Hematopoietic multipotent progenitor cell treated with erythropoietin and hydrocortisone succinate and interleukin-3 and kit ligand, for 17 days (in vitro differentiated cells): ENCODE measurements around the gene UBE4B.
"Not testable (repeated sequence)": the region's sequence is repeated elsewhere in the genome, so short reads cannot be mapped to it uniquely, and the experiment has no call there.

Experiments used
- DNase-seq: peaks from one replicate; pipeline ENCODE4 v3.0.0-alpha.2; 2015; ENCODE audit warnings: low spot score

Gene UBE4B

DNA sequence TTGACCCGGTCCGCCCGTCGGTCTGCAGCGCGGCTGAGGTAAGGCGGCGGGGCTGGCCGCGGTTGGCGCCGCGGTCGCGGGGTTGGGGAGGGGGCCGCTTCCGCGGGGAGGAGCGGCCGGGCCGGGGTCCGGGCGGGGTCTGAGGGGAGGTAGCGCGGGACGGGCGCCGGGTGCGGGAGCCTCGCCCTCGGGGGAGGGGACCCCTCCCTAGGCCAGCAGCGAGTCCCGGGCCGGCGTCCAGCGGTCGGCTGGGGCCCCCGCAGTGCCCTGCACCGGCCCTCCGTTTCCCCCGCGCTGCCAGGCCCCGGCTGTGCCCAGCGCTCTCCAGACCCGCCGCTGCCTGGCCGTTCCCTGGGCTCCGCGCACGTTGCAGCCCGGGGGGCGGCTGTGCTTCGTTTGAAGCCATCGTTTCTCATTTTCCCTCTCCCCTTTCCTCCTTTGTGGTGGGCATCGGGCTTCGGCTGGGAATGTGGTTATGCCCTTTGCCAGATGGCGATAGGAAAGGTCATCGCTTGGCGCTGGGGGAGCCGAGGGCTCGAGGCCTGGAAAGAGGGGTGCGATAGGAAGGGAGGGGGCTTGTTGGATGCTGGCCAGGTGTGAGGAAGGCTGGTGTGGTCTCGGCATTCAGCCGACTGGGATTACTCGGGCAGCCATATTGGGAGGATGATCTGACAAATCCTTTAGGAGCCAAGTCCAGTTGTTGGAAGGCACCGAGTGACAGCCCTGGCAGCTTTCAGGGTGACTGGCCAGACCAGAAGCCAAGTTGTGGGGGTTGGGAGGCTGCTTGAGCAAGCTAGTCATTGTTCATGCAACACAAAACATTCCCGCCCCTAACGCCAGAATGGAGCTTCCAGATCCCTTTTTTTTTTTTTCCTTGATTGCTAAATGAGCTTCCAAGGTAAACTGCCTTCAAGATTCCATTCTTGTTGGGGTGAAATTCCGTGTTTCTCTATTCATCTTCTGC is 178.4 kb downstream of the UBE4B start:
- DNase-seq = no peak

DNA sequence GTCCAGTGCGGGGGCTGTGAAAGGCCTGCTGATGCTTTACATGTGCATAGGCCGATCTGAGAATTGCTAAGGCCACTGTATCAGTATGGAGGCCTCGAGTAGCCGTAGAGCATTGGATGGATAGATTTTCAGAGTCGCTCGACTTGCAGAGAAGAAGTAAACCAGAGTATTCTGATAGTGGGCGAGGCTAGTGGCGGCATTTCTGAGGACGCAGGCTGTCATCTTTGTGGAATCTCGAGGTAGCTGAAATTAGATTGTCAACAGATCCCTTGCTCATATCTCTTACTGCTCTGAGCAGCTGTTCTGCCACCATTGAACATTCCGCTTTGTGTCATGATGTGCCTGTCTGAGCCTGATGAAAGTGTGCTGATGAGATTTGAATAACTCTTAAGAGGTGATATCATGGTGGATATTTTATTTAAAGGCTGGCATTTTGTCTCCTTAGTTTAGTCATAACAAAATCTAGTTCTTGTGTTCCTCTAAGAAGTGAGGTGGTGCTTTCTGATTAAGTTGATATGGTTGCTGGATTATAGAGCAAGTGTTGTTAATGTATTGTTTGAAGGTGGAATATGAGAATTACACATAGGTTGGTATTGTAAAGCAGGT is 179.2 kb downstream of the UBE4B start:
- no peak for DNase-seq

DNA sequence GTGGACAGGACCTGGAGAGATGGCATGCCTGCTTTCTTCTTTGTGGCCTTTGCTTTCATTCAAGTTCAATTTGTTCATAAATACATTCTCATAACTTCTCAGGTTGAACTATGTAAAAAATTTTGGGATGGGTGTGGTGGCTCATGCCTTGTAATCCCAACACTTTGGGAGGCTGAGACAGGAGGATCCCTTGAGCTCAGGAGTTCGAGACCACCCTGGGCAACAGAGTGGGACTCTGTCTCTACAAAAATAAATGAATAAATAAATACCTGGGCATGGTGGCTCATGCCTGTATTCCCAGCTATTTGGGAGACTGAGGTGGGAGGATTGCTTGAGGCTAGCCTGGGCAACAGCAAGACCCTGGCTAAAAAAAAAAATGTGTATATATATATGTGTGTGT is 179.7 kb downstream of the UBE4B start:
- no peak for DNase-seq

DNA sequence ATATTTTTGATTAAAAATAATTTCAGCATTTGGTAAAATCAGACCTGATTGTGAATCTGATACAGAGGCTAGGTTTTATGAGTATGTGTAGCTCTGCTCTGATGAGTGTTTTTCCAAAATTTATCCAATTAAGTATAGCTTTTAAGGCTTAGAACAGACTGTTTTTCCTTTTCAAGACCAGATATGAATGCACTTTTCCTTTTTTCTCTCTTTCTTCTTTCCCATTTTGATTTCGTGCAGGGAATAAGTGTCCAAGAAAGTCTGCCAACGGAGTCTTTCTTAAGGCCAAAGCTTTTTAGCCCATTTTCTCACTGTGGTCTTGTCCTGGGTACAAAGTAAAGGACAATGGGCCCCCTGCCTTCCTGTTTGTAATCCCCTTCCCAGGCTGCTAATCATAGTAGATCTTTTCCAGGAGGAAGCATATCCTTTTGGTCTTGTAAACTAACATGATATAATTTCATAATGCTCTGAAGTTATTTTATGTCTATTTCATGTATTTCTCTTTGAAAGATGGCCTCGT is 180.5 kb downstream of the UBE4B start:
- no peak for DNase-seq

DNA sequence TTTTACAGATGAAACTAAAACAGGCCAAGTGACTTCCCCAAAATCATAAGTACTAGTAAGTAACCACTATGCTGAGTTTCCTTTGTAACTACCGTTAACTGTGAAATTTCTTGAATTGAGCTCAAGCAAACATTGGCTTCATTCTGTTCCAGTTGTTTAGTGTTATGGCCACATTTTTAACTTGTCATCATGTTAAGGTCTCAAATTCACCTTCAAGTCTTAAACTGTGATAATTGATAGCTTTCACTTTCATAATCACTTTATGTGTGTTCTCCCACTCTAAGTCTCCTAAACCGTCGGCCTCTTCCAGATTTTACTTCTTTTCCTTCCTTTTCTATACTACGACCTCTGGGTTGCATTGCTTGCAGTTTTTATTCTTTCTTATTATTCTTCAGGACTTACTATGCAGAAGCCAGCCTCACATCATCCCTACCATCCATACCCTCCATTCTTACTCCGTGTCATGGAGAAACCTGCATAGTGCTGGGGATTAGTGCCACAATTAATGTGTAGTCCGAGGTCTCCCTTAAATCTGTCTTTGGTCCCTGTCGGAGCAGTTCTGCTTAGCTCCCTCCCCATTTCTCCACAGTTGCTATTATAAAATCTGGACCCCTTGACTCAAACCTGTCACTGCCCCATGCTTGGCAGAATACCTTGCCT is 183.5 kb downstream of the UBE4B start:
- no peak for DNase-seq

DNA sequence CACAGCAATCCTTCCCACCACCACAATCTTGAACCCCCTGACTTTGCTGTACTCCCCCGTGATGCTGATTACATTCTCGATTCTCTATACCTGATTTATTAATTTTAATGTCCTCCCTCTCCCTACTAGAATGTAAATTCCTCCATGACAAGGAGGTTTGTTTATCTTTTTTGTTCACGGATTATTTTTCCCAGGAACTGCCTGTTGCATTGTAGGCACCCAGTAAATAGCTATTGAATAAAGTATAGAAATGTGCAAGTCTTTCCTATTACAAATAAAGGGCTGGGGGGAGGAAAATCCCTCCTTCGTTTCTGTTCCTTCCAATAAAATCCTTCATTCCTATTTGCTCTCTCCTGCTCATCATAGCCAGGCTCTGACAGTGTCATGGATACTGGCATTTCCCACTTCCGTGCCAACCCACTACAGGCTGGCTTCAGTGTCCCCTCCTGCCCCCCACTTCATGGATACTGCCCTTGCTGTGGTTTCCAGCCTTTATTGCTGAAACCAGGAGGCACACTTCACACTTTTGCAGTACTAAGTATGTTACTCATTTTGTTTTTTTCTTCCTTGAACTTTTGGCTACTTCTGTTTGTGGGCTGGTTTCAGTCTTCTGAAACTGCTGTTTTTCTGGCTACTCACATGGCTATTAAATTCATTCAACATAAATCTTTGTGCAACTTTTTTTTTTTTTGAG is 185.1 kb downstream of the UBE4B start:
- DNase-seq = no peak

DNA sequence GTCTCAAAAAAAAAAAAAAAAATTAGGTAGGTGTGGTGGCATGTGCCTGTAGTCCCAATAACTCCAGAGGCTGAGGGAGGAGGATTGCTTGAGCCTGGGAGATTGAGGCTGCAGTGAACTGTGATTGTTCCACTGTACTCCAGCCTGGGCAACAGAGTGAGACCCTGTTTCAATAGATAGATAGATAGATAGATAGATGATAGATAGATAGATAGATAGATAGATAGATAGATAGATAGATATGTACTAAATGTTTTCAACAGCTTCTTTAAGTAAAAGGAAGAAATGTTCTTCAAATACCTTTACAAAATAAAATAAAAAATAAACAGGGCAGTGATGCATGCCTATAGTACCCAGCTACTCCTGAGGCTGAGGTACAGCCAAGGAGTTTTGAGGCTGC is 187.4 kb downstream of the UBE4B start:
- DNase-seq = no peak

DNA sequence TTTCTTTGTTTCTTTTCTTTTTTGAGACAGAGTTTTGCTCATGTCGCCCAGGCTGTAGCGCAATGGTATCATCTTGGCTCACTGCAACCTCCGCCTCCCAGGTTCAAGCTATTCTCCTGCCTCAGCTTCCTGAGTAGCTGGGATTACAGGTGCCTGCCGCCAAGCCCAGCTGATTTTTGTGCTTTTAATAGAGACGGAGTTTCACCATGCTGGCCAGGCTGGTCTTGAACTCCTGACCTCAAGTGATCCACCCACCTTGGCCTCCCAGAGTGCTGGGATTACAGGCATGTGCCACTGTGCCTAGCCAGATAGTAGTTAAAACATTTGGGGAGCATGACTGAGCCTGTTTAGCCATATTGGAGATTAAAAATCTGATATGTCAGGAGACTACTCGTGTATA is 187.9 kb downstream of the UBE4B start:
- DNase-seq = not testable (repeated sequence)

DNA sequence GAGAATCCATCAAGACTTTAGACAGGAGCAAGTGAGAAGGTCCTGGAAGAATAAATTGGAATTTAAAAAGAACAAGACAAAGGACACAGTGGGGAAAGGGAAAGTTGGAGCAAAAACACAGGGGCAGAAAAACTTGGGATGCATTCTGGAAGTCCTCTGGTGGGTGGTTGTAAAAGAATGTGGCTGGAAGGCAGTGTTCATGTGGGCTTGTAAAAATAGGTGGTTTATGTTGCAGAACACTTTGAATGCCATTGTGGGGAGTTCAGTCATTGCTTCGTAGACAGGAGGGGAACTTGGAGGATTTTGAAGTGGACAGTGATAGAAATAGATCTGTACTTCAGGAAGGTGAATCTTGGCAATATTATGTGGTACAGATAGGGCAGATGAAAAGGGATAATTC is 192.8 kb downstream of the UBE4B start:
- no peak for DNase-seq

DNA sequence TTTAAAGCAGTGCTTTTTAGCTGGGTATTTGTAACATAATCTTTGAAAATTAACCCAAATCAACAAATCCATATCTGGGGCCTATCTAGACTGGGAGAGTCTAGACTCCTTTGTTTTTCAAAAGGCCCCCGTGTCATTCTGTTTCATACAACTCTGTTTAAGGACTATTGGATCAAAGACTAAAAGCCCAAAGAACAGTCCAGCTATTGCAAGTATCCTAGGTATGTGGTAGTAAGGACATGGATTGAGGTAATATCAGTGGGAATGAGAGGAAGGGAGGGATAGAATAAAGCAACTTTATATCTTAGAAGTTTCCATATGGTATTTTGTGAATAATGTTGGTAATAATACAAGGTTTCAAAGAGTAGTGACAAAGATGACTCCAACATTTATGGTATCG is 195.8 kb downstream of the UBE4B start:
- no peak for DNase-seq

DNA sequence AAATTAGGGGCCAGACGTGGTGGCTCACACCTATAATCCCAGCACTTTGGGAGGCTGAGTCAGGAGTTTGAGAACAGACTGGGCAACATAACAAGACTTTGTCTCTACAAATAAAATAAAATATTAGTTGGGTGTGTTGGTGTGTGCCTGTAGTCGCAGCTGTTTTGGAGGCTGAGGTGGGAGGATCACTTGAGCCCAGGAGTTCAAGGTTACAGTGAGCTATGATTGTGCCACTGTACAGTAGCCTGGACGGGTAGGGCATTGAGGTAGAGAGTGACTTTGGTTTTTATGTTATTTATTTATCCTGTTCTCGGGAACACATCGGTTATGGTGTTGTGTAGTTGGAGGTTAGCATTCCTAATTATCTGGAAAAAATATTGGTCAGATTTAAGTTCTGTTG is 197.1 kb downstream of the UBE4B start:
- DNase-seq = no peak
